ENCODE data around the gene BLVRB. TPM values are rescaled to one million over a fixed set of nuclear protein-coding genes. Genes with fewer than 3 reads are reported as not detected.
"Not testable (repeated sequence)": the region's sequence is repeated elsewhere in the genome, so short reads cannot be mapped to it uniquely, and the experiment has no call there.

The BLVRB gene
- total RNA-seq, 2 experiments from 2014 or later, result 4.3 to 5.2 TPM

- no peak for DNase-seq
- Histone ChIP-seq H3K9me3 (ENCODE audit: control insufficient read depth in 1 of 2, insufficient read depth in 1 of 2, low read length in 2 of 2) (no peaks in the 10 kb centered on the region), H3K36me3 (ENCODE audit: insufficient read depth, low read length) (no peaks in the 10 kb centered on the region), H3K27ac (ENCODE audit: low read depth in 1 of 2, low read length in 2 of 2) (no peak overlapping the region), H3K27me3 (ENCODE audit: control insufficient read depth in 1 of 2, insufficient read depth in 2 of 2, low read length in 2 of 2) (no peaks in the 10 kb centered on the region), H3K4me3 (ENCODE audit: low read length) (no peak overlapping the region), H3K4me1 (ENCODE audit: insufficient read depth, low read length) (no peaks in the 10 kb centered on the region)
- no peaks in the 10 kb centered on the region for H3K36me3 Mint-ChIP-seq (ENCODE audit: low read depth)
- H3K4me1 Mint-ChIP-seq (ENCODE audit: low read depth), result no peaks in the 10 kb centered on the region
- CTCF ChIA-PET, result no interaction called here
- POLR2A ChIA-PET, result no interaction called here
- TF ChIP-seq CTCF (IDR thresholded peaks at IDR 0.05), result no peak
- intact Hi-C loops (cut with DNase I, micrococcal nuclease), result no loop called here
- no peaks in the 10 kb centered on the region for H3K9me3 Mint-ChIP-seq
- H3K4me3 Mint-ChIP-seq, result no peak overlapping the region
- H3K27me3 Mint-ChIP-seq, result no peaks in the 10 kb centered on the region
- ATAC-seq (ENCODE audit: poor library complexity), result no peak
- no peak overlapping the region for H3K27ac Mint-ChIP-seq
Measured at GRCh38 chr19:40457048-40457447, 8.5 kb downstream of the BLVRB start.

- CTCF ChIA-PET; DNase-seq; H3K27me3 ChIP-seq (ENCODE audit: control insufficient read depth in 1 of 2, insufficient read depth in 2 of 2, low read length in 2 of 2); intact Hi-C loops (cut with DNase I, micrococcal nuclease); H3K36me3 Mint-ChIP-seq (ENCODE audit: low read depth); H3K4me3 ChIP-seq (ENCODE audit: low read length); H3K9me3 Mint-ChIP-seq; H3K9me3 ChIP-seq (ENCODE audit: control insufficient read depth in 1 of 2, insufficient read depth in 1 of 2, low read length in 2 of 2); H3K27ac Mint-ChIP-seq; H3K36me3 ChIP-seq (ENCODE audit: insufficient read depth, low read length); H3K4me1 Mint-ChIP-seq (ENCODE audit: low read depth); H3K27me3 Mint-ChIP-seq; H3K4me3 Mint-ChIP-seq; ATAC-seq (ENCODE audit: poor library complexity); H3K27ac ChIP-seq (ENCODE audit: low read depth in 1 of 2, low read length in 2 of 2); H3K4me1 ChIP-seq (ENCODE audit: insufficient read depth, low read length): not testable (repeated sequence)
- POLR2A ChIA-PET, result interaction anchor here (1.7 kb wide), 1 partner anchor 11 kb away, joined by 9 read pairs; the partner anchor contains the start of gene SERTAD3
Measured at GRCh38 chr19:40453943-40454342, 11.6 kb downstream of the BLVRB start.

GRCh38 chr19:40453151-40453735 lies 12.3 kb downstream of the BLVRB start:
- POLR2A ChIA-PET, result interaction anchor here (1.7 kb wide), 1 partner anchor 10 kb away, joined by 9 read pairs; the partner anchor contains the start of gene SERTAD3
- H3K4me3 Mint-ChIP-seq, result no peak overlapping the region

More at GRCh38 chr19:40453151-40453735, 12.3 kb downstream of the BLVRB start:
- H3K9me3 Mint-ChIP-seq, result no peaks in the 10 kb centered on the region
- intact Hi-C loops (cut with DNase I, micrococcal nuclease), result no loop called here
- CTCF ChIA-PET, result no interaction called here
- DNase-seq (no peak), ATAC-seq (ENCODE audit: poor library complexity) (no peak)
- Histone ChIP-seq H3K27ac (ENCODE audit: low read depth in 1 of 2, low read length in 2 of 2) (no peak overlapping the region), H3K9me3 (ENCODE audit: control insufficient read depth in 1 of 2, insufficient read depth in 1 of 2, low read length in 2 of 2) (no peaks in the 10 kb centered on the region), H3K36me3 (ENCODE audit: insufficient read depth, low read length) (no peaks in the 10 kb centered on the region), H3K27me3 (ENCODE audit: control insufficient read depth in 1 of 2, insufficient read depth in 2 of 2, low read length in 2 of 2) (no peaks in the 10 kb centered on the region), H3K4me1 (ENCODE audit: insufficient read depth, low read length) (no peaks in the 10 kb centered on the region), H3K4me3 (ENCODE audit: low read length) (no peak overlapping the region)
- TF ChIP-seq CTCF (IDR thresholded peaks at IDR 0.05), result no peak
- H3K36me3 Mint-ChIP-seq (ENCODE audit: low read depth), result no peaks in the 10 kb centered on the region
- no peaks in the 10 kb centered on the region for H3K27me3 Mint-ChIP-seq
- H3K4me1 Mint-ChIP-seq (ENCODE audit: low read depth), result no peaks in the 10 kb centered on the region
- no peak overlapping the region for H3K27ac Mint-ChIP-seq

Data from CD4-positive, alpha-beta T cell (primary cell).